GM23248 (cell line): ENCODE measurements around the gene PSMD6. TPM values are rescaled to one million over a fixed set of nuclear protein-coding genes. Genes with fewer than 3 reads are reported as not detected.

Source experiments
- DNase-seq: peaks from one replicate; pipeline ENCODE4 v3.0.0-alpha.2; 2015
- H2AFZ ChIP-seq: fragments of 200-600 bp; sonication (generic); 2 replicates; pipeline ENCODE4 v1.6.1; 2016; ENCODE audit warnings: antibody characterized with exemption
- H3F3A ChIP-seq: fragments of 200-600 bp; sonication (generic); 2 replicates; pipeline ENCODE4 v1.6.1; 2016; ENCODE audit warnings: mild to moderate bottlenecking, antibody characterized with exemption, mixed run types; ENCODE audit not compliant: insufficient read depth
- H3K27ac ChIP-seq: fragments of 200-600 bp; sonication (generic); 2 replicates; pipeline ENCODE4 v1.5.1; 2016; ENCODE audit warnings: mild to moderate bottlenecking
- H3K27me3 ChIP-seq: fragments of 200-600 bp; sonication (generic); replicated peaks from 2 replicates; pipeline ENCODE4 v1.6.1; 2016; ENCODE audit warnings: mild to moderate bottlenecking; ENCODE audit not compliant: insufficient read depth
- H3K36me3 ChIP-seq: fragments of 200-600 bp; sonication (generic); 2 replicates; pipeline ENCODE4 v1.6.1; 2016; ENCODE audit warnings: low read depth, mild to moderate bottlenecking
- H3K4me1 ChIP-seq: fragments of 200-600 bp; sonication (generic); 2 replicates; pipeline ENCODE4 v1.6.1; 2016; ENCODE audit warnings: mild to moderate bottlenecking; ENCODE audit not compliant: insufficient read depth
- H3K4me2 ChIP-seq: fragments of 200-600 bp; sonication (generic); one replicate; pipeline ENCODE4 v1.6.1; 2016; ENCODE audit warnings: mild to moderate bottlenecking; ENCODE audit not compliant: unreplicated experiment
- H3K4me3 ChIP-seq: fragments of 200-600 bp; sonication (generic); 2 replicates; pipeline ENCODE4 v1.5.1; 2016; ENCODE audit warnings: mild to moderate bottlenecking
- H3K79me2 ChIP-seq: fragments of 200-600 bp; sonication (generic); 2 replicates; pipeline ENCODE4 v1.6.1; 2016; ENCODE audit warnings: mild to moderate bottlenecking; ENCODE audit not compliant: insufficient read depth
- H3K9ac ChIP-seq: fragments of 200-600 bp; sonication (generic); 2 replicates; pipeline ENCODE4 v1.6.1; 2016; ENCODE audit warnings: mild to moderate bottlenecking
- H3K9me2 ChIP-seq: fragments of 200-600 bp; sonication (generic); 2 replicates; pipeline ENCODE4 v1.6.1; 2016; ENCODE audit warnings: mixed run types, mild to moderate bottlenecking, moderate library complexity; ENCODE audit not compliant: insufficient read depth
- H3K9me3 ChIP-seq: fragments of 200-600 bp; sonication (generic); one replicate; pipeline ENCODE4 v1.6.1; 2017; ENCODE audit warnings: low read depth
- H4K20me1 ChIP-seq: fragments of 200-600 bp; sonication (generic); 2 replicates; pipeline ENCODE4 v1.6.0; 2016; ENCODE audit not compliant: insufficient read depth
- EZH2 ChIP-seq: fragments of 200-600 bp; sonication (generic); IDR thresholded peaks from 2 replicates; pipeline ENCODE4 v1.6.1; 2018; ENCODE audit warnings: antibody characterized with exemption, mild to moderate bottlenecking; ENCODE audit not compliant: insufficient read depth, poor library complexity, severe bottlenecking
- EZH2phosphoT487 ChIP-seq: fragments of 200-600 bp; sonication (generic); IDR thresholded peaks from 2 replicates; pipeline ENCODE4 v1.6.1; 2018; ENCODE audit warnings: antibody characterized with exemption, moderate library complexity, mild to moderate bottlenecking, low read depth; ENCODE audit not compliant: insufficient read depth
- WGBS, 2 experiments: methylation state at CpG; one replicate each; pipeline ENCODE4 v1.1.6; 2015 to 2017; ENCODE audit warnings: low lambda C conversion rate in 2 of 2, low coverage in 1 of 2; ENCODE audit errors: missing lambda C conversion rate in 2 of 2; 5-methylcytosine and 5-hydroxymethylcytosine counted together
- in situ Hi-C: fragments of 300-500 bp; cut with MboI; formaldehyde crosslinking; loops from 2 replicates; pipeline ENCODE4 v1.15.0; 2020
- polyA plus RNA-seq: library from polyadenylated mRNA; unstranded; fragments of >200 nt; fragmentation: Nextera tagmentation; extraction: Ambion mirVana; gene quantifications from 2 replicates; pipeline ENCODE4 v1.2.1, GENCODE V29; 2016
- total RNA-seq: library from RNA; depleted of rRNA; stranded (reverse); fragments of >200 nt; shearing (Covaris generic); gene quantifications from 2 replicates; pipeline ENCODE4 v1.2.3, GENCODE V29; 2014

The PSMD6 gene
- total and polyA plus RNA-seq, 2 experiments from 2014 or later: 79.5 to 126 TPM

GRCh38 chr3:63976872-63977200, 46.5 kb downstream of the PSMD6 start:
- no peaks in the 10 kb centered on the region for H3K27me3 ChIP-seq
- in situ Hi-C loops: loop anchor here (25.0 kb wide), 1 partner anchor 615 kb away; no protein-coding TSS in a partner anchor
- 7 to 8% methylated on average over 2 of the region's 2 CpGs for WGBS, 2 experiments
- DNase-seq: no peak
- peaks cover 45% of the 10 kb centered on the region for H3K4me1 ChIP-seq
- peaks cover 34% of the 10 kb centered on the region for H3F3A ChIP-seq
- peak overlapping the region; percentile 80 for H3K9ac ChIP-seq
- H3K36me3 ChIP-seq: 0 out of 2 replicates have a peak, but pooled peaks cover 9% of the 10 kb centered on the region
- H3K27ac ChIP-seq: peak overlapping the region; percentile 95
- no peaks in the 10 kb centered on the region for H3K9me3 ChIP-seq
- H3K4me2 ChIP-seq: peak overlapping the region; percentile 99
- no peak for TF ChIP-seq EZH2
- no peak for TF ChIP-seq EZH2phosphoT487
- no peak overlapping the region for H2AFZ ChIP-seq
- H3K79me2 ChIP-seq: peaks cover 92% of the 10 kb centered on the region
- H3K9me2 ChIP-seq: no peaks in the 10 kb centered on the region
- peak overlapping the region; percentile 65 for H3K4me3 ChIP-seq
- H4K20me1 ChIP-seq: no peaks in the 10 kb centered on the region

GRCh38 chr3:63976161-63976871, 47.0 kb downstream of the PSMD6 start:
- H3K4me3 ChIP-seq: peak overlapping the region; percentile 65
- TF ChIP-seq EZH2phosphoT487 (no peak), EZH2 (no peak)

GRCh38 chr3:63975723-63976122, 47.6 kb downstream of the PSMD6 start:
- Histone ChIP-seq H3K9me3 (no peaks in the 10 kb centered on the region), H2AFZ (no peak overlapping the region), H3F3A (peaks cover 39% of the 10 kb centered on the region), H3K4me3 (peak overlapping the region; percentile 65), H3K9me2 (no peaks in the 10 kb centered on the region), H3K4me1 (peaks cover 57% of the 10 kb centered on the region), H3K27ac (peak overlapping the region; percentile 95), H3K4me2 (peak overlapping the region; percentile 99), H3K27me3 (no peaks in the 10 kb centered on the region), H3K79me2 (peaks cover 92% of the 10 kb centered on the region), H3K9ac (peak overlapping the region; percentile 80), H3K36me3 (0 out of 2 replicates have a peak, but pooled peaks cover 1% of the 10 kb centered on the region), H4K20me1 (no peaks in the 10 kb centered on the region)
- TF ChIP-seq EZH2phosphoT487: no peak
- TF ChIP-seq EZH2: no peak
- peak; percentile 57 for DNase-seq
- 19 to 26% methylated on average over 3 of the region's 3 CpGs for WGBS, 2 experiments
- in situ Hi-C loops: loop anchor here (25.0 kb wide), 1 partner anchor 613 kb away; no protein-coding TSS in a partner anchor

More at GRCh38 chr3:63976161-63976871, 47.0 kb downstream of the PSMD6 start:
- H3K9me2 ChIP-seq: no peaks in the 10 kb centered on the region
- H4K20me1 ChIP-seq: no peaks in the 10 kb centered on the region
- H3K36me3 ChIP-seq: 0 out of 2 replicates have a peak, but pooled peaks cover 7% of the 10 kb centered on the region
- DNase-seq: peak; percentile 96
- H3K9ac ChIP-seq: peak overlapping the region; percentile 80
- WGBS, 2 experiments: 2 to 3% methylated on average over 4 of the region's 4 CpGs
- in situ Hi-C loops: loop anchor here (25.0 kb wide), 1 partner anchor 614 kb away; no protein-coding TSS in a partner anchor
- no peaks in the 10 kb centered on the region for H3K9me3 ChIP-seq
- H3K79me2 ChIP-seq: peaks cover 92% of the 10 kb centered on the region
- no peaks in the 10 kb centered on the region for H3K27me3 ChIP-seq
- H2AFZ ChIP-seq: no peak overlapping the region
- peak overlapping the region; percentile 95 for H3K27ac ChIP-seq
- peaks cover 36% of the 10 kb centered on the region for H3F3A ChIP-seq
- H3K4me2 ChIP-seq: peak overlapping the region; percentile 99
- H3K4me1 ChIP-seq: peaks cover 51% of the 10 kb centered on the region

- Histone ChIP-seq H3K27me3 (no peaks in the 10 kb centered on the region), H3K9ac (no peak overlapping the region), H3K36me3 (no peaks in the 10 kb centered on the region), H3K4me1 (peaks cover 69% of the 10 kb centered on the region), H3K27ac (no peak overlapping the region), H2AFZ (no peak overlapping the region), H3K4me3 (no peak overlapping the region), H3F3A (peaks cover 49% of the 10 kb centered on the region), H3K4me2 (no peak overlapping the region), H3K79me2 (peaks cover 92% of the 10 kb centered on the region), H4K20me1 (no peaks in the 10 kb centered on the region), H3K9me2 (no peaks in the 10 kb centered on the region), H3K9me3 (no peaks in the 10 kb centered on the region)
- no peak for DNase-seq
- in situ Hi-C loops: no loop called here
- 95% methylated on average over 1 of the region's 1 CpG for WGBS, 2 experiments
- TF ChIP-seq EZH2 (no peak), EZH2phosphoT487 (no peak)
Measured at GRCh38 chr3:63974451-63974850, 48.8 kb downstream of the PSMD6 start.
